IMR-90 (cell line): ENCODE data around the gene PCK1. TPM values are rescaled to one million over a fixed set of nuclear protein-coding genes. Genes with fewer than 3 reads are reported as not detected.

ENCODE experiments used
- ATAC-seq: fragments of 200-7000 bp; cut with Tn5 transposase; 2 replicates; pipeline ENCODE4 v1.9.1; 2020; ENCODE audit warnings: low read depth, mild to moderate bottlenecking, moderate library complexity
- BruUV-seq: library from RNA; stranded (reverse); fragments of 400-500 nt; replicated peaks from 2 replicates; lab custom pipeline; 2021; lab: Mats Ljungman, UMichigan
- CTCF ChIA-PET: fragments of 300-600 bp; formaldehyde crosslinking; extraction: SDS; loops from one replicate; lab custom pipeline; 2021; ENCODE audit warnings: antibody characterized with exemption; lab: Yijun Ruan, JAX
- POLR2A ChIA-PET: fragments of 300-600 bp; sonication (Branson Sonifier 250); formaldehyde crosslinking; loops from one replicate; lab custom pipeline; 2022; ENCODE audit warnings: antibody characterized with exemption; ENCODE audit not compliant: unreplicated experiment; lab: Charles Lee
- DNase-seq: peaks from one replicate; pipeline ENCODE4 v3.0.0; 2013
- H2AFZ ChIP-seq: replicated peaks from 2 replicates; pipeline ENCODE3; 2013; ENCODE audit warnings: low read length, mild to moderate bottlenecking; ENCODE audit not compliant: poor library complexity
- H2AK5ac ChIP-seq: 2 replicates; pipeline ENCODE4 v1.6.1; 2013; ENCODE audit warnings: low read depth, low read length, inconsistent platforms
- H2AK9ac ChIP-seq: replicated peaks from 2 replicates; pipeline ENCODE3; 2013; ENCODE audit warnings: mild to moderate bottlenecking, low read depth, low read length, moderate library complexity; ENCODE audit not compliant: poor library complexity
- H2BK120ac ChIP-seq: 2 replicates; pipeline ENCODE4 v1.6.1; 2013; ENCODE audit warnings: low read depth, low read length, inconsistent platforms
- H2BK15ac ChIP-seq: 3 replicates; pipeline ENCODE4 v1.6.1; 2013; ENCODE audit warnings: low read depth, low read length, inconsistent platforms
- H2BK20ac ChIP-seq: 2 replicates; pipeline ENCODE4 v1.6.1; 2013; ENCODE audit warnings: low read depth, mild to moderate bottlenecking, inconsistent platforms, low read length, moderate library complexity
- H2BK5ac ChIP-seq: 2 replicates; pipeline ENCODE4 v1.6.1; 2013; ENCODE audit warnings: mild to moderate bottlenecking, low read depth, low read length, inconsistent platforms; ENCODE audit not compliant: poor library complexity, severe bottlenecking
- H3K14ac ChIP-seq: replicated peaks from 2 replicates; pipeline ENCODE4 v1.6.1; 2013; ENCODE audit warnings: low read depth, low read length, inconsistent platforms
- H3K18ac ChIP-seq: 2 replicates; pipeline ENCODE4 v1.6.1; 2013; ENCODE audit warnings: low read depth, low read length, control low read depth
- H3K23ac ChIP-seq: 2 replicates; pipeline ENCODE4 v1.6.1; 2013; ENCODE audit warnings: low read depth, low read length, inconsistent platforms
- H3K27ac ChIP-seq: 2 replicates; pipeline ENCODE4 v1.5.1; 2013; ENCODE audit warnings: mild to moderate bottlenecking, control low read depth, low read length; ENCODE audit not compliant: insufficient read depth
- H3K27me3 ChIP-seq: 2 replicates; pipeline ENCODE4 v1.6.1; 2013; ENCODE audit warnings: low read length; ENCODE audit not compliant: control insufficient read depth, insufficient read depth
- H3K36me3 ChIP-seq: 2 replicates; pipeline ENCODE4 v1.6.1; 2013; ENCODE audit warnings: low read length, mixed read lengths; ENCODE audit not compliant: control insufficient read depth, insufficient read depth
- H3K4ac ChIP-seq: 2 replicates; pipeline ENCODE4 v1.6.1; 2013; ENCODE audit warnings: low read depth, low read length, inconsistent platforms
- H3K4me1 ChIP-seq: 2 replicates; pipeline ENCODE4 v1.6.1; 2013; ENCODE audit warnings: low read length, mixed read lengths; ENCODE audit not compliant: control insufficient read depth, insufficient read depth
- H3K4me2 ChIP-seq: 2 replicates; pipeline ENCODE4 v1.6.1; 2013; ENCODE audit warnings: low read depth, mild to moderate bottlenecking, control low read depth, low read length, moderate library complexity
- H3K4me3 ChIP-seq: 2 replicates; pipeline ENCODE4 v1.5.1; 2013; ENCODE audit warnings: low read depth, mild to moderate bottlenecking, control low read depth, low read length, moderate library complexity; ENCODE audit not compliant: insufficient read depth
- H3K56ac ChIP-seq: 2 replicates; pipeline ENCODE4 v1.6.1; 2013; ENCODE audit warnings: low read length, inconsistent platforms; ENCODE audit not compliant: insufficient read depth; ENCODE audit errors: extremely low read depth
- H3K79me1 ChIP-seq, 2 experiments: 2 replicates each; pipeline ENCODE4 v1.6.1; 2013; ENCODE audit warnings: low read length in 2 of 2, inconsistent platforms in 1 of 2, low read depth in 1 of 2
- H3K9ac ChIP-seq: 2 replicates; pipeline ENCODE4 v1.6.1; 2013; ENCODE audit warnings: low read depth, low read length, control low read depth
- H3K9me1 ChIP-seq: 2 replicates; pipeline ENCODE4 v1.6.1; 2013; ENCODE audit warnings: low read length, inconsistent platforms; ENCODE audit not compliant: insufficient read depth
- H3K9me3 ChIP-seq: 2 replicates; pipeline ENCODE4 v1.6.1; 2013; ENCODE audit warnings: low read length; ENCODE audit not compliant: control insufficient read depth, insufficient read depth
- H4K20me1 ChIP-seq: 2 replicates; pipeline ENCODE4 v1.6.1; 2013; ENCODE audit warnings: low read length, inconsistent platforms; ENCODE audit not compliant: insufficient read depth
- H4K5ac ChIP-seq: 2 replicates; pipeline ENCODE4 v1.6.1; 2013; ENCODE audit warnings: mild to moderate bottlenecking, low read depth, low read length, control low read depth
- H4K8ac ChIP-seq, 2 experiments: 2 replicates each; pipeline ENCODE4 v1.6.1; 2013; ENCODE audit warnings: low read depth in 2 of 2, low read length in 2 of 2, control low read depth in 1 of 2, inconsistent platforms in 1 of 2
- H4K91ac ChIP-seq: 2 replicates; pipeline ENCODE4 v1.6.1; 2013; ENCODE audit warnings: low read depth, low read length, inconsistent platforms; ENCODE audit not compliant: insufficient read depth
- BHLHE40 ChIP-seq: fragments of 150-350 bp; IDR thresholded peaks from 2 replicates; pipeline ENCODE4 v1.6.1; 2016; ENCODE audit warnings: mild to moderate bottlenecking, low read depth, low read length
- CEBPB ChIP-seq: IDR thresholded peaks from 2 replicates; pipeline ENCODE4 v1.6.1; 2012; ENCODE audit warnings: low read depth, low read length, improper control_type of control experiment
- CHD1 ChIP-seq: IDR thresholded peaks from 2 replicates; pipeline ENCODE4 v1.6.1; 2012; ENCODE audit warnings: low read depth, low read length, improper control_type of control experiment
- ELK1 ChIP-seq: fragments of 150-350 bp; IDR thresholded peaks from 2 replicates; pipeline ENCODE4 v1.6.1; 2016; ENCODE audit warnings: low read depth, mild to moderate bottlenecking, low read length, moderate library complexity, borderline replicate concordance
- FOS ChIP-seq: fragments of 150-350 bp; IDR thresholded peaks from 2 replicates; pipeline ENCODE4 v1.6.1; 2016; ENCODE audit warnings: low read depth, low read length
- MAFK ChIP-seq: IDR thresholded peaks from 2 replicates; pipeline ENCODE4 v1.6.1; 2012; ENCODE audit warnings: low read depth, low read length, improper control_type of control experiment
- MAZ ChIP-seq: IDR thresholded peaks from 2 replicates; pipeline ENCODE4 v1.6.1; 2012; ENCODE audit warnings: low read depth, mild to moderate bottlenecking, low read length, improper control_type of control experiment, moderate library complexity, borderline replicate concordance
- MXI1 ChIP-seq: IDR thresholded peaks from 2 replicates; pipeline ENCODE4 v1.6.1; 2012; ENCODE audit warnings: low read depth, mild to moderate bottlenecking, low read length, moderate library complexity, borderline replicate concordance
- NFE2L2 ChIP-seq: fragments of 150-350 bp; IDR thresholded peaks from 2 replicates; pipeline ENCODE4 v1.6.1; 2016; ENCODE audit warnings: low read depth, mild to moderate bottlenecking, low read length
- POLR2A ChIP-seq: IDR thresholded peaks from 2 replicates; pipeline ENCODE4 v1.6.1; 2012; ENCODE audit warnings: mild to moderate bottlenecking, low read depth, low read length
- RAD21 ChIP-seq: IDR thresholded peaks from 2 replicates; pipeline ENCODE4 v1.6.1; 2012; ENCODE audit warnings: low read length, improper control_type of control experiment
- RCOR1 ChIP-seq: IDR thresholded peaks from 2 replicates; pipeline ENCODE4 v1.6.1; 2012; ENCODE audit warnings: mild to moderate bottlenecking, low read length, improper control_type of control experiment; ENCODE audit not compliant: insufficient replicate concordance
- RFX5 ChIP-seq: IDR thresholded peaks from 2 replicates; pipeline ENCODE4 v1.8.0; 2012; ENCODE audit warnings: low read depth, mild to moderate bottlenecking, low read length, moderate library complexity
- SMC3 ChIP-seq: fragments of 150-350 bp; IDR thresholded peaks from 2 replicates; pipeline ENCODE4 v1.6.1; 2016; ENCODE audit warnings: low read depth, mild to moderate bottlenecking, antibody characterized with exemption, low read length, moderate library complexity
- WGBS, 2 experiments: methylation state at CpG; one replicate each; pipeline versions ENCODE4 v1.1.5 to v1.1.7; 2013; ENCODE audit warnings: missing lambda C conversion rate in 2 of 2; ENCODE audit not compliant: insufficient read length in 1 of 2; ENCODE audit errors: extremely low coverage in 2 of 2; 5-methylcytosine and 5-hydroxymethylcytosine counted together
- dilution Hi-C: fragments of 300-500 bp; cut with HindIII; formaldehyde crosslinking; loops from one replicate; pipeline ENCODE4 v1.14.3; 2018; ENCODE audit warnings: low sequenced_read_pairs; ENCODE audit not compliant: unreplicated experiment
- in situ Hi-C: fragments of 300-500 bp; cut with MboI; formaldehyde crosslinking; loops from 3 replicates; pipeline ENCODE4 v1.14.3; 2019; ENCODE audit warnings: low sequenced_read_pairs, inconsistent platforms, mixed read lengths
- intact Hi-C: fragments of 100-400 bp; cut with micrococcal nuclease; formaldehyde crosslinking; loops from 2 replicates; pipeline ENCODE4 v1.10.0; 2022
- polyA plus RNA-seq, 3 experiments: library from polyadenylated mRNA; depleted of rRNA; stranded (reverse); fragments of >200 nt; gene quantifications; 2 replicates each; pipeline ENCODE4 v1.2.3, GENCODE V29; 2012; ENCODE audit warnings: low replicate concordance in 1 of 3
- total RNA-seq: library from RNA; depleted of rRNA; stranded (reverse); fragments of >200 nt; gene quantifications from 2 replicates; pipeline ENCODE4 v1.2.3, GENCODE V29; 2012
- TF ChIP-seq, protein P1 (sequence below): conservative IDR thresholded peaks from 2 replicates; pipeline ENCODE4 v1.5.1; 2012; ENCODE audit warnings: mild to moderate bottlenecking, low read depth, low read length, improper control_type of control experiment
- TF ChIP-seq, protein P2 (sequence below): fragments of 150-350 bp; IDR thresholded peaks from 2 replicates; pipeline ENCODE4 v1.6.1; 2017; ENCODE audit warnings: mild to moderate bottlenecking, antibody characterized with exemption, low read length, low read depth

Gene PCK1
- total and polyA plus RNA-seq, 2 of the 4 experiments (the other 2 are of a cell fraction): not detected

DNA sequence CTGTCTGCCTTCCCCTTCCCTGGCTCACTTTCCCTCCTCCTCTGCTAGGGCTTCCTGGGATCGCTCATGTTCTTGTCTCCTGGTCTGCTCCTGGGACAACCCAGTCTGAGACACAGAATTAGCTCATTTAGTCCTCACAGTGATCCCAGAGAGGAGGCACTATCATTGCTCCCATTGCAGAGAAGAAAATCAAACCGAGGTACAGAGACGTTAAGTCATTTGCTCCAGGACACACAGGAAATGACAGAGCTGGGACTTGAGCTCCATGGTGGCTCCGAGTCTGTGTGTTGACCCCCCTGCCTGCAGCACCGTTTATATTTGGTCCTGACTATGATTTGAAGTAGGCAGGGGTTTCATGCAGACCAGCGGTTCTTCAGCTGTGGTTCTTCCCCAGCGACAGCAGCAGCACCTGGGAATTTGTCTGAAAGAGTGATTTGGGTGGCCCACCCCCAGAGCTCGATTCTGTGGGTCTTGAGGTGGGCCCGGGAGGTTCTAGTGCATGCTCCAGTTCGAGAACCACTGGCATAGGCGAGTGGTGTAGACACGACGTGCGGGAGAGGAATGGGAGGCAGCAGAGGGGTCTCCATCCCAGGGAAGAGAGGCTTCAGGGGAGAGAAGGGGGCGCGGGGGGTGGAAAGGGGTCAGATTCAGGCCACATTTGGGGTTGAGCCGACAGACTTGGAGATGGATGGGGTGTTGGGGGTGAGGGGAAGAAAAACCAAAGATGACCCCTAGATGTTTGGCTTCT is 24.7 kb downstream of the PCK1 start:
- Histone ChIP-seq H3K14ac (no peak overlapping the region), H2AK5ac (no peak overlapping the region), H3K27me3 (peaks cover 17% of the 10 kb centered on the region), H3K23ac (no peak overlapping the region), H2AK9ac (no peak overlapping the region), H3K18ac (no peak overlapping the region), H3K56ac (no peak overlapping the region), H3K9me1 (no peaks in the 10 kb centered on the region; the same call in 1 of the 2 replicates), H2BK15ac (no peak overlapping the region), H4K91ac (no peak overlapping the region), H3K9ac (no peak overlapping the region), H3K9me3 (peaks cover 5% of the 10 kb centered on the region), H2AFZ (no peak overlapping the region), H4K5ac (no peak overlapping the region), H4K8ac (no peak overlapping the region), H3K4ac (no peak overlapping the region), H2BK120ac (no peak overlapping the region), H3K4me2 (no peak overlapping the region), H2BK5ac (no peak overlapping the region), H3K27ac (no peak overlapping the region), H3K4me3 (no peak overlapping the region), H4K20me1 (no peaks in the 10 kb centered on the region), H3K79me1 (no peaks in the 10 kb centered on the region), H2BK20ac (no peak overlapping the region), H3K4me1 (peaks cover 11% of the 10 kb centered on the region), H3K36me3 (no peaks in the 10 kb centered on the region)
- dilution Hi-C loops (no loop called here), in situ Hi-C loops (no loop called here), intact Hi-C loops (no loop called here)
- DNase-seq (no peak), ATAC-seq (no peak)
- CTCF ChIA-PET: no interaction called here
- TF ChIP-seq RAD21: no peak
- TF ChIP-seq ELK1: no peak
- TF ChIP-seq FOS: no peak
- no peak for TF ChIP-seq BHLHE40
- TF ChIP-seq RFX5: no peak
- TF ChIP-seq MAZ: no peak
- TF ChIP-seq, protein P1, sequence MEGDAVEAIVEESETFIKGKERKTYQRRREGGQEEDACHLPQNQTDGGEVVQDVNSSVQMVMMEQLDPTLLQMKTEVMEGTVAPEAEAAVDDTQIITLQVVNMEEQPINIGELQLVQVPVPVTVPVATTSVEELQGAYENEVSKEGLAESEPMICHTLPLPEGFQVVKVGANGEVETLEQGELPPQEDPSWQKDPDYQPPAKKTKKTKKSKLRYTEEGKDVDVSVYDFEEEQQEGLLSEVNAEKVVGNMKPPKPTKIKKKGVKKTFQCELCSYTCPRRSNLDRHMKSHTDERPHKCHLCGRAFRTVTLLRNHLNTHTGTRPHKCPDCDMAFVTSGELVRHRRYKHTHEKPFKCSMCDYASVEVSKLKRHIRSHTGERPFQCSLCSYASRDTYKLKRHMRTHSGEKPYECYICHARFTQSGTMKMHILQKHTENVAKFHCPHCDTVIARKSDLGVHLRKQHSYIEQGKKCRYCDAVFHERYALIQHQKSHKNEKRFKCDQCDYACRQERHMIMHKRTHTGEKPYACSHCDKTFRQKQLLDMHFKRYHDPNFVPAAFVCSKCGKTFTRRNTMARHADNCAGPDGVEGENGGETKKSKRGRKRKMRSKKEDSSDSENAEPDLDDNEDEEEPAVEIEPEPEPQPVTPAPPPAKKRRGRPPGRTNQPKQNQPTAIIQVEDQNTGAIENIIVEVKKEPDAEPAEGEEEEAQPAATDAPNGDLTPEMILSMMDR: no peak
- no peak for TF ChIP-seq MAFK
- TF ChIP-seq SMC3: no peak
- TF ChIP-seq, protein P2, sequence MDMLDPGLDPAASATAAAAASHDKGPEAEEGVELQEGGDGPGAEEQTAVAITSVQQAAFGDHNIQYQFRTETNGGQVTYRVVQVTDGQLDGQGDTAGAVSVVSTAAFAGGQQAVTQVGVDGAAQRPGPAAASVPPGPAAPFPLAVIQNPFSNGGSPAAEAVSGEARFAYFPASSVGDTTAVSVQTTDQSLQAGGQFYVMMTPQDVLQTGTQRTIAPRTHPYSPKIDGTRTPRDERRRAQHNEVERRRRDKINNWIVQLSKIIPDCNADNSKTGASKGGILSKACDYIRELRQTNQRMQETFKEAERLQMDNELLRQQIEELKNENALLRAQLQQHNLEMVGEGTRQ: no peak
- TF ChIP-seq CEBPB: no peak
- TF ChIP-seq NFE2L2: no peak
- no peak for TF ChIP-seq POLR2A
- no peak for TF ChIP-seq CHD1
- TF ChIP-seq RCOR1: no peak
- no peak for TF ChIP-seq MXI1
- no TSS peak for BruUV-seq
- 47% methylated on average over 10 of the region's 17 CpGs; no CpG with 5 or more reads in 1 of the 2 experiments for WGBS, 2 experiments
- POLR2A ChIA-PET: no interaction called here
